GM12873 (cell line): ENCODE measurements around the gene TRIOBP.

Experiments
- CTCF ChIP-seq: IDR thresholded peaks from 2 replicates; pipeline ENCODE4 v1.5.1; 2012; ENCODE audit warnings: low read depth, mild to moderate bottlenecking, moderate library complexity, low read length, control low read depth; ENCODE audit not compliant: insufficient read depth; ENCODE audit errors: missing control alignments

TRIOBP gene

GRCh38 chr22:37757663-37758062 is 60.8 kb downstream of the TRIOBP start:
- no peak for TF ChIP-seq CTCF

GRCh38 chr22:37758694-37759093 is 61.8 kb downstream of the TRIOBP start:
- TF ChIP-seq CTCF = no peak

GRCh38 chr22:37759281-37759680 is 62.4 kb downstream of the TRIOBP start:
- TF ChIP-seq CTCF = no peak

GRCh38 chr22:37760152-37760551 is 63.3 kb downstream of the TRIOBP start:
- no peak for TF ChIP-seq CTCF

GRCh38 chr22:37762389-37762836 is 65.6 kb downstream of the TRIOBP start:
- no peak for TF ChIP-seq CTCF

- TF ChIP-seq CTCF = no peak
Observed at GRCh38 chr22:37763012-37763411, 66.2 kb downstream of the TRIOBP start.

GRCh38 chr22:37763652-37764051 is 66.8 kb downstream of the TRIOBP start:
- TF ChIP-seq CTCF = no peak
